HuH-7.5 (cell line): ENCODE measurements around the gene RRAS2.
"Not testable (repeated sequence)": the region's sequence is repeated elsewhere in the genome, so short reads cannot be mapped to it uniquely, and the experiment has no call there.

ENCODE experiments used
- DNase-seq: peaks from one replicate; pipeline ENCODE4 v3.0.0; 2011; ENCODE audit warnings: low spot score

Gene RRAS2

DNA sequence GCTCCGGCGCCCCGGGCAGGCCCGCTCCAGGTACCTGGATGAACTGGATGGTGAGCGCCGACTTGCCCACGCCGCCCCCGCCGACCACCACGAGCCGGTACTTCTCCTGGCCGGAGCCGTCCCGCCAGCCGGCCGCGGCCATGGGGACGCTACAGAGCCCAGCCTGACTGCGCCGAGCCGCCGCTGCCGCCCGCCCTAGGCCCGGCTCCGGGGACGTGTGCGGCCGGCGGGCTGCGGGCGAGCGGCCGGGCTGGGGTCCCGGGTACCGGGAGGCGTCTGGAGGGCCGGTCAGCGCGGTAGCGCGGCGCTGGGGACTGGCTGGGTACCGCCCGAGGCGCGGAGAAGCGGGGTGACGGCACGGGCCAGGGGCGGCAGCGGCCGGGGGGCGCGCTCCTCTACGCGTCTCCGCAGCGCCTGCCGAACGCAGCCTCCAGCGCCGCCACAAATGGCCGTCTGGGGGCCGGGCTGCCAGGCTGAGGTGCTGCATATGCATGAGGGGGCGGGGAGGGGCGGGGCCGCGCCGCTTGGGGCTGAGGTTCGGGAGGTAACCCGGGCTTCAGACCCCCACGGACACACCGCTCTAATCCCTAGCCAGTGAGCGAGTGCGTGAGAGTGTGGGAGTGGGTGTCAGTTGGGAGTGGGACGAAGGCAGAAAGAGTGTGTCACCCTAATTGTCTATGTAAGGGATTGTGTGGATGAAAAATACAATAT, at the start of gene RRAS2:
RRAS2 (minus strand) TSS at position 455 of the 711 bp plus-strand sequence; CDS start at position 142, 313 bp downstream.
- DNase-seq: peak; percentile 52

DNA sequence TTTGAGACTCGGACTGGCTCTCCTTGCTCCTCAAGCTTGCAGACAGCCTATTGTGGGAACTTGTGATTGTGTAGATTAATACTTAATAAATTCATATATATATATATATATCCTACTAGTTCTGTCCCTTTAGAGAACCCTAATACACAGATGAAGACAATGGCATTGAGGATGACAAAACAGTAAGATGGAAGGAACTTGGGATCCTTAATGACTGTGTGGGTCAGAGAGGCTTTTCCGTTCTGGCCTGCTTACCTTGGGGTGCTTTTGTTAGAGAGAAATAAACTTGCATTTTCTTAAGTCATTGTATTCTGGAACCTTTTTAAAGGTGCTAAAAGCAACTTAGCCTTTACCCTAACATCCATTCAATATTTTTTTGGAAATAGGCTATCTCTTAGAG, 49.6 kb upstream of the RRAS2 start:
- no peak for DNase-seq

DNA sequence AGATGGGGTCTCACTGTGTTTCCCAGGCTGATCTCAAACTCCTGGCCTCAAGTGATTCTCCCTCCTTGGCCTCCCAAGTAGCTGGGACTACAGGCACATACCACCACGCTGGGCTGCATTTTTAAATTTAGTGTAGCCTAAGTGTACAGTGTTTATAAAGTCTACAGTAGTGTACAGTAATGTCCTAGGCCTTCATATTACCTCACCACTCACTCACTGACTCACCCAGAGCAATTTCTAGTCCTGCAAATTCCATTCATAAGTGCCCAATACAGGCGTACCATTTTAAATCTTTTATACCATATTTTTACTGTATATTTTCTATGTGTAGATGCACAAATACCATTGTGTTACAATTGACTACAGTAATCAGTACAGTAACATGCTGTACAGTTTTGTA, 47.1 kb upstream of the RRAS2 start:
- not testable (repeated sequence) for DNase-seq

DNA sequence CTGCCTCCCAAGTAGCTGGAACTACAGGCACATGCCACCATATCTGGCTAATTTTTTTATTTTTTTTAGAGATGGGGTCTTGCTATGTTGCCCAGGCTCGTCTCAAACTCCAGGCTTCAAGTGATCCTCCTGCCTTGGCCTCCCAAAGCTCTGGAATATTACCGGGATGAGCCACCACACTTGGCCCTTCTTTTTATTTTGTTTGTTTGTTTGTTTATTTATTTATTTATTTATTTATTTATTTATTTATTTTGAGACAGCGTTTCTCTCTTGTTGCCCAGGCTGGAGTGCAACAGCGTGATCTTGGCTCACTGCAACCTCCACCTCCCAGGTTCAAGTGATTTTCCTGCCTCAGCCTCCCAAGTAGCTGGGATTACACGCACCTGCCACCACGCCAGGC, 44.5 kb upstream of the RRAS2 start:
- DNase-seq: not testable (repeated sequence)

DNA sequence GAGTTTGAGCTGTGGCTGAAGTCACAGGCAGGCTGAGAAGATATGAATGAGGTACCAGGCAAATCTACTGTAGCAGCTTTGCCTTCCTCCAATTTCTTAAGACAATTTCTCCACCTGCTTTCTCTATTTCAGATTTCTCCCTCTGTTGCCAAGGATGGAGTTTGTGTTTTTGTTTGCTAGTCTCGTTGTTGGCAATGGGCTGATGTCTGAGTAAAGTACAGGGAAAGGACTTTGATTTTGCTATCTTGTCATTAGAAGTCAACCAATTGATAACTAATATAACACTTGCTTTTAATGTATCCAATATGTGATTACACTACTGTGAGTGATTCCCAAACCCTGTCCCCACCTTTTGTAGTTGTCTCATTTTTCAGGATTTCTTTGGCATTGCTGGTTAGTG, 40.1 kb upstream of the RRAS2 start:
- no peak for DNase-seq

DNA sequence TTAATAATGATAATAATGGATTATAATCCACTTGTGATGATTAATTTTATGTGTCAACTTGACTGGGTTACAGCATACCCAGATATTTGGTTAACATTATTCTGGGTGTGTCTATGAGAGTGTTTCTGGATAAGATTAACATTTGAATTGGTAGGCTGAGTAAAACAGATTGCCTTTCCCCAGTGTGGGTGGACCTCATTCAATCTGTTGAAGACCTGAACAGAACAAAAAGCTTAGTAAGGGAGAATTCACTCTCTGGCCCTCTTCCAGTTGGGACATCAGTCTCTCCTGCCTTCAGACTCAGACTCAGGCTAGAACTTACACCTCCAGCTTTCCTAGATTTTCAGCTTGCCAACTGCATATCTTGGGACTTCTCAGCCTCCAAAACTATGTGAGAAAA, 37.3 kb upstream of the RRAS2 start:
- DNase-seq: no peak

DNA sequence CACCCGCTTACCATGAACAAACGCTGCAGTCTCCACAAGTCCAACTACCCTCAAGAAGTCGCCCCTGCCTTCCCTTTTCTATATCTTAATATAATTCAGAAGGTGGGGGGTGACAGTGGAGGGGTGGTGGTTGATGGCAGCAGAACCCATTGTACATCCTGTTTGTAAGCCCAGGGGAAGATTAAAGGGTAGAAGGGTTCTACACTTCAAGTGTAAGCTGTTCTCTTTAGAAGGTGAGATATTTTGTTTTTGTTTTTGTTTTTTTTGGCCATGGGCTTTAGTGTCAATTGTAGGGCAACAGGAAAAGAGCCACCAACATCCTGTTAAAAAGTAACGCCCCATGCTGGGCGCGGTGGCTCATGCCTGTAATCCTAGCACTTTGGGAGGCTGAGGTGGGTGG, 34.9 kb upstream of the RRAS2 start:
- DNase-seq: no peak

DNA sequence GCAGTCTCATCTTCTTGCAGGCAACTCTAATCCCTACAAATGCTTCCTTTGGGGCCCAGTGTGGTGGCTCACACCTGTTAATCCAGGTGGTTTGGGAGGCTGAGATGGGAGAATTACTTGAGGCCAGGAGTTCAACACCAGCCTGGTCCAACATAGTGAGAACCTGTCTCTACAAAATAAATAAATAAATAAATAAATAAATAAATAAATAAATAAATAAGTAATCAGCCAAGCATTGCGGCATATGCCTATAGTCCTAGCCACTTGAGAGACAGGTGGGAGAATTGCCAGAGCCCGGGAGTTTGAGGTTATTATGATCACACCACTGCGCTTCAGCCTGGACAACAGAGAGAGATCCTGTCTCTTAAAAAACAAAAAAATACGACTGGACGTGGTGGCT, 34.1 kb upstream of the RRAS2 start:
- no peak for DNase-seq

DNA sequence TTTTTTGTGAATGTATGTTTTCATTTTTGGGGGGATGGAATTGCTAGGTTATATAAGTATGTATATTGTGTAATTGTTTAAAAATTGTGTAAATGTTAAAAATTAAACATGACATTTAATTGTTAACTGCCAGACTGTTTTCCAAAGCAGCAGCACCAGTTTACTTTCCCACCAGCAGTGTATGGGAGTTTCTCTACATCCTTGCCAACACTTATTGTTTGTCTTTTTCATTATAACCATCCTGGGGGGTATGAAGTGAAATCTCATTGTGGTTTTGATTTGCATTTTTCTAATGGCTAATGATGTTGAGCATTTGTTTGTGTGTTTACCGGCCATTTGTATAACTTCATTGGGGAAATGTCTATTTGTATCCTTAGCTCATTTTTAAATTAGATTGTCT, 31.7 kb upstream of the RRAS2 start:
- no peak for DNase-seq

DNA sequence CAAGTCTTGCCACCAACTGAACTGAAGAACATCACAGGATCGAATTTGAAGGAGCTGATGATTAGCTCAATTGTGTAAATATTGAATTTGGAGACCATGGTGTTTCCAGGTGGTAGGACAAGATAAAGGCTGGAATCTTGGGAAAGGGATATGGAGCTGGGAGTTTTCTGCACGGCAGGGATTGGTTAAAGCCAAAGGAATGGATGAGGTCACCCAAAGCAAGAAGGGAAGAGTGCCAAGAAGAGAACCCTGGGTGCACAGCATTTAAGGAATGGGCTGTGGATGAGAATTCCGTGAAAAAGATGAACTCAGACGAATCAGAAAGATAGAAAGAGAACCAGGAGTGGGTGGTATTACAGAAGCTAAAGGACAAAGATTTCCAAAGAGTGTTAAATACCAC, 29.4 kb upstream of the RRAS2 start:
- no peak for DNase-seq

DNA sequence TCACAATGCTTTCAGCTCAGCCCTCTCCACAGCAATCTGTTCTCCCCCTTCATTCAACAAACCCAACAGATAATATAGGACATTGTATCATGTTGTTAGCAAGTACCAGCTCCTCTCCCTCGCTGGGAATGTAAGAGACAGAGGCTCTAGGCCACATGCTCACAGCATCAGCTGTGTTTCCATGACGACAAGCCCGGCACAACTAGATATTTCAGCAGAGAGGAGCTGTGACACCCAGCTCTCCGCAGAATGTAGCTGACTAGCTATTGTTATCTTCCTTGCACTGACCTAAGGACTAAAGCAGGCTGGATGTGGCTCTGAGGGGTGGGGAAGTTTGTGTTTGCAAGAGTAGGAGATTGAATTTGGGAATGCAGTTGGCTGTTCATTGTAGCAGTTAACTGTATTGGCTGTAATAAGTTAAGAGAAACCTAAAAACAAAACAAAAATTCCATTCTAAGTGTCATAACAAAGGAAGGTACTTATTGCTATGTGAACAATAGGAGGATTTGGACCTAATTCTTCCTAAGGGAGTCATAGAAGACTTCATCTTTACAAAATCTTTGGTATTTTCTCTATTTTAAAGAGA, 28.0 kb upstream of the RRAS2 start:
- DNase-seq: no peak

DNA sequence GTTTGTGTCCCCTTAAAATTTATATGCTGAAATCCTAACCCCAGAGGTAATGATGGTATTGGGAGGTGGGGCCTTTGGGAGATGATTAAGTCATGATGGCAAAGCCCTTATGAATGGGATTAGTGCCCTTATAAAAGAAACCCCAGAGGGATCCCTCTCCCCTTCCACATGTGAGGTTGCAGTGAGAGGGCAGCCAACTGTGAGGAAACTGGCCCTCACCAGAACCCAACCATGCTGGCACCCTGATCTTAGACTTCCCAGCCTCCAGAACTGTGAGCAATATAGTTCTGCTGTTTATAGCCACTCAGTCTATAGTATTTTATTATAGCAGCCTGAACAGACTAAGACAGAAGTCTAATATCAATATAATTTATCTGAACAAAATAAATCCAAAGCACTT, 27.1 kb upstream of the RRAS2 start:
- DNase-seq: no peak

DNA sequence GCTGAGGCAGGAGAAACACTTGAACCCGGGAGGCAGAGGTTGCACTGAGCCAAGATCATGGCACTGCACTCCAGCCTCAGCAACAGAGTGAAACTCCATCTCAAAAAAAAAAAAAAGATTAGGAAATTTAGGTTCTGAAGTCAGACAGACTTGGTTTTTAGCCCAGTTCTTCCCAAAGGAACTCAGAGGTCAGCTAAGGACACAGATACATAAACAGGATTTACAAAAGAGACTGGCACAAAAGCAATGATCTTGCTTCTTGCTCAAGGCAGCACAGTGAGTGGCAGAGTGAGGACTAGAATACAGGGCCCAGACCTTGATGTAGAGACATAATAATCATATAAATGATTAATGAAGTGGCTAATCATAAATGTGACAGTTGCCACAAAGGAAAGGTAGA, 25.4 kb upstream of the RRAS2 start:
- DNase-seq: no peak

DNA sequence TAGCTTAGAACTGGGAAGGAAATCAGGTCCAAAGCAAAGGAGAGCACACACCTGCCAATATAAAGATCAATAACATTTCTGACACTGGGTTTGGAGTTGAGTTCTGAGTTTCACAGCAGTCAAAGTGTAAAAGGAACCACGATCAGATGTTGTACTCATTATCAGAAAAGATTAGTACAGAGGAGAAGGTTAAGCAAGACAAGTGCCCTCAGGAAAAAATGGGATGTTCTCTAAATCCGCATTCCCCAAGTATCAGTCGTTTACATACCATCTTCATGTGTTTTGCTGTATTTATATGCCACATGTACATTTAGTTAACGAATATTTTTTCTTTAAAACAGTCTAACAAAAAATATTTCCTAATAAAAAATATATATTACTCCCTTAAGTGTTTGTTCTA, 23.0 kb upstream of the RRAS2 start:
- no peak for DNase-seq

DNA sequence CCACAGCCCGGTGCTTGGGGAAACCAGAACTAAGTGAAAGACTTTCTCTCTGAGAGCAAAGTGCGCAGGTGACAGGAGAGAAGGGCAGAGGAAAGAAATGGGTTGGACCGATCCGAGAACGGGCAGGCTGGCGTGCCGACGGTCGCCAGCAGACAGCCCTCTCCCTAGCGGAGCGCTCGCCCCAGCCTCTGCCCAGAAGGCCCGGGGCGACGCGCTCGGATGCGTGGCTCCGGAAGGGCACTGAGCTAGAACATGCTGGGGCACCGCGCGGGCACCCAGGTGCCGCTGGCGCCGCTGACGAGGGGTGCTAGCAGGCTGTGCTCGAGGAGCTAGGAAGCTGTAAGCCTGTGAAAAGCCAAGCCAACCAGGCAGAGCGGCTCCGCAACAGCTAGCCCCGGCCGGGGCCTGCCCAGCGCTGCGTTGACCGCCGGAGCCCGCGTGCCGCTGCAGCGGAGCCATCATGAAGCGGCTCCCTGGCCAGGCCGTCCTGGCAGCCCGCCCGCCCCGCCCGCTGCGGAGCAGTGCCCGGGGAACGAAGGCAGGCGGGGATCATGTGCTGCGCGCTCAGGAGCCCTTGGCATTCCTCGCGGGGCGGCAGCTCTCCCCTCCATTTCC, 22.1 kb upstream of the RRAS2 start:
- DNase-seq: peak; percentile 34

DNA sequence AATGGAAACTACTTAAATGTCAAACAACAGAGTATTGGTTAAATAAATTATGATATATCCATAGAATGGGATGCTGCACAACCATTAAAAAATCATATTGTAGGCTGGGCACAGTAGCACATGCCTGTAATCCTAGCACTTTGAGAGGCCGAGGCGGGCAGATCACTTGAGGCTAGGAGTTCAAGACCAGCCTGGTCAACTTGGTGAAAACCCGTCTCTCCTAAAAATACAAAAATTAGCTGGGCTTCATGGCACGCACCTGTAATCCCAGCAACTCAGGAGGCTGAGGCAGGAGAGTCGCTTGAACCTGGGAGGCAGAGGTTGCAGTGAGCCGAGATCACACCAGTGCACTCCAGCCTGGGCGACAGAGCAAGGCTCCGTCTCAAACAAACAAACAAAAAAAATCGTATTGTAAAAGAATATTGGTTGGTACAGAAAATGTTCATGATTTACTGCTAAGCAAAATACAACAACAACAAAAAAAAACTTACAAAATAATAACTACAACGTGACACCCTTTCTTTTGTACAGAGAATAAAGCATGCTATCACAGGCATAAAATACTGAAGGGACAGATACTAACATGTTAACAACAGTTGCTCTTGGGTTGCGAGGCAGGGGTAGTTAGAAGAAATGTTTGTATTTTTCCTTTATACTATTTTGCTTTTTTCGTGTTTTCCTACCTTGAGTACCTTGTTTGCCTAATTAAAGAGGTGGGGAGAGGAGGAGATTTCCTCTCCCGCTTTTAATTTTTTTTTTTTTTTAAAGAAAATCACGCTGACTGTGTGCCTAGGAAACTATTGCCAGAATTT, 21.3 kb upstream of the RRAS2 start:
- DNase-seq: no peak

DNA sequence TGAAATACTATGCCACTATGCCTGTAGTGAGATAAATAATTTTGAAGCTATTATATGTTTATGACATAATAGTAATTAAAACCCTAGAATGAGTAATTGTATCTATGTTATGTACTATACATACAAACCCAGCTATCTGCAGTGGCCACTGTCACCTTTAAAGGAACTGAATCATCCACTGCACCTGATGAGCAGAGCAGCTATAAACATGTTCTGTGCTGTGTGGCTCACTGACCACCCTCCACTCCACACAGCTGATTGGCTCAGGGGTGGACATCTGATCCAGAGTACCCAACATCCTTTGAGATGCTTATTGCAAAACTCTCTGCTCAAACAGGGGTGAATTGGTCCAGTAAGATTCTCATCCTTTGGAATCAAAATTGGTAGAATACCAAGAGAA, 19.2 kb upstream of the RRAS2 start:
- DNase-seq: no peak

DNA sequence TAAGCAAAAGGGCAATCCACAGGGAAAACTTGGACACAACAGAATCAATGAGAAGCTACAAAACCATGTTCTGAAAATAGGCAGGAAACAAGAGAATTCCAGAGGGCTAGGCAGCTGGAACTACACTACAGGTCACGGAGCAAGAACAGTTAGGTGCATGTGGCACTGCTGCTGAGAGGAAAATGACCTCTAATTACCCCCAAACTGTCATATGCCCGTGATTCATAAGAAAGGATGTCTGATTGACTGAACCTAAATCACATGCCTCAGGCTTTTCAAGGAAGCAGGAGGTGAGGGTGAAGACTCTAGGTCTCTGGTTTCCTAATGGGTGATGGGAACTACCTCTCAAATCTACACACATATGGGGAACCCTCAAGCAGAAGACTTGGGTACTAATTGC, 17.9 kb upstream of the RRAS2 start:
- DNase-seq: no peak

DNA sequence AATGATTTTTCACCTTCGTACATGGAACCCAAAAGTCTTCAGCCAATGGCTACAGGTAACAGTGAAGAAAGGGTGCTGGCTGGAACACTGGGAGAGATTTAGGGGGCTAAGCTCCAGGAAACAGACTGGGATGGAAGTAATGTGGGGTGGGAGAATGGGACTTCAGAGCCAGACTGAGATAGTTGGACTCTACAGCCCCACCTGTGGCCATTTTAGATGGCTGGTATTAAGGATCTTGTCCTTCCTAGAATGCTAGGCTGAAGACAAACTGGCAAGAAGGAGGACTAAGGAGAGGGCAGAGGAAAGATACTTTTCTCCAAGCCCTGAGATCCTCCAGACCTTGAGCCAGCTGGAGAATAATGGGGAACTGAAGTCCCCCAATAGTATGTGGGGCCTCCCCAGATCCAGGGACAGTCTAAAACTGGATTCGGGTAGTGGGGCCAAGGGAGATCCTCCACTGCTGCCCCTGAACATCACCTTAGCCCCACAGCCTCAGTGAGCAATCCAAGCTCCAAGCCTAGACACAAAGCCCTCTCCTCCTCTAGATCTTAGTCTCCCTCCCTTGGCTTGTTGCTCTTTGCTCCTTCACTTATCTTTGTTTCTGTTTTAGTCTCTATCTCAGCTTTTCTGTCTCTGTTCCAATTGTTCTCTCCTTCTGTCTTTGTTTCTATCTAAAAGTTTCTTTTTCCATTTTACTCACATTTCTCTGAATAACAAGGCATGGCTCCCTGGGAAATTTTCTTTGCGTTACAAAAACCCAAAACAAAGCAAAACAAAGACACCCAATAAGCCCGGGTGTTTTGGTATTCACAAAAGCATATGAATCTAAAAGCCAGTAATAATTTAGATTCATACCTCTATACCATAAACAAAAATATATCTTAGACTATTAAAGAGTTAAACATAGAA, 16.2 kb upstream of the RRAS2 start:
- no peak for DNase-seq

DNA sequence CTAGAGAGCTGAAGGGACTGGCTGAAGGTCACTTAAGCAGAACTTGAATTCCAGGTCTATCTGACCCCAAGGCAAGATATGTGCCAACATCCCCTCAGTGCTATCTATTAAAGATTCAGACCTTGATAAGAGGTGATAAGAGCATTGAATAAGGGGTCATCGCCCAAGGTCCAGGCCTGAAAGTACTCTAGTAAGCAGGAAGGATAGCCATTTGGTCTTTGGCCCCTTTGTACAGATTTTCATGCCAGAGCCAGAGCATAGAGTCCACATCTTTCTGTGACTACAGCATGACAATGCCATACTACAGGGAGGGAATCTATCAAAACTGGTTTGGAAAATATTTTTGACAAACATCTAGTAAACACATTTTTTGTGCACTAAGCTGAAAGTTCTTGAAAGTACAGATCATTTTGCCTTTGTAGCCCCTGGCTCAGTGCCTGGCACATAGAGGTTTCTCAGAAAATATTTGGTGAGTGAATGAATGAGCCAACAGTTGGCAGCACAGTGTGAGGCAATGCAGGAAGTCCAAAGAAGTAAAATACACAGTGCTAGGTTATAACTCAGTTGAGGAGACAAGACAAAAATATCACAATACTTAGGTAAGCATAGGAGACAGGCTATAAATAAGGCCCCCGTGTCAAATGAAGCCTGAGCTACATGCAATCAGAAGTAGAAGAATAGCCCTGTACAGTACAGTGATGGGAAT, 15.1 kb upstream of the RRAS2 start:
- peak; percentile 26 for DNase-seq

DNA sequence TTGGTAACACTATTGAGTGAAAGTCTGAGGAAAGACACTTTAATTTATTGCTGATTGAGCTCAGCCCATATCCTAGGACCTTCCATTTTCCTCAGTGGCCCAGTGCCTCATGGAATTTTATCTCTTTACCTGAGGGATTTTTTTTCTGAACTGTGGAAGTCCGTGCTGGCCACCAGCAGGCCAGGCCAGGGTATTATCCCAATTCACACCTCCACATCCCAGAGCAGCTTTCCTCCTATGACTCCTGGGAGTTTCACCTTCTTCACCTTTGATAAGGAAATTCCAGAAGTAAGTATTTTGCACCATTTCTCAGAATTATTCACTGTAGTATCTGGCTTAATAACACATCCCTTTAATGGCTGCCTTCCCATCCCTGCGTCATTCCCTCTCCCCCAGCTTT, 13.0 kb upstream of the RRAS2 start:
- DNase-seq: no peak
